ENCODE results near the gene OVAAL. TPM values are rescaled to one million over a fixed set of nuclear protein-coding genes. Genes with fewer than 3 reads are reported as not detected.

OVAAL gene
- total and polyA plus RNA-seq, 2 donors (not counting 3 experiments of a cell fraction or from before 2014, with no cell fraction given) = 0.04 TPM; not detected in 1

DNA sequence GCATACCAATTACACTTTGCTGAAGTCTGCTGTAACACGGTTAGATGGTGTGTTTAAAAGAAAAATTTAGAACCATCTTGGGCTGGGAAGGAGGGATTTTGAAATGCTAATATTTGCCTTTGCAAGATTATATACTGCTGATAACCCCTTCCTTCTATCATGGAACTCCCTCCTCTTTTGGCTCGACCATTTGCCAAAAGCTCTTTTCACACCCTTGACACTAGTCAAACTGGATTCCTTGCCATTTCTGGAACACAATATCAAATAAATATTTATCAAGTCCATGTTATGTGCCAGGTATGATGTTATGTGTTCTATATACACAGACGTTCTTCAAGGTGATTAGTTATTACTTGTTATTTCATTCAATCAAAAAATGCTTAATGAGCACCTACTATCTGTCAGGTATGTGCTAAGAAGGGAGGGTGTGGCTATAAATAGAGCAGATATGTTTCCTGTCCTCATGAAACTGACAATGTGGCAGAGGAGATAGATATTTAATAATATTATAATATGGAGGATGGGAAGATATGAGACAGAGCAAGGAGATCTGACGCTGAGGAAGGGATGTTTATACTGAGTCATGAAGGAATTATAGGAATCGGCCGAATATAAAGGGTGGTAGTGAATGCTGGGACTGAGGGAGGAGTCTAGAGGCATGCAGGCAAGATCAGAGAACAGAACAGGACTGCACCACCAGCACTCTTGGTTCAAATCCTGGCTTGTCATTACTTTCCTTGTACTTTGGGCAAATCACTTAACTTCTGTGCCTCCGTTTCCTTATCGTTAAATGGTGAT lies 56.9 kb downstream of the OVAAL start:
- H3K4me1 ChIP-seq (ENCODE audit: control insufficient read depth, extremely low read depth, insufficient read depth, low read length) = peaks cover 6% of the 10 kb centered on the region
- dilution Hi-C loops (cut with MboI; ENCODE audit: extremely low pct_ligation_motif_present, low sequenced_read_pairs) (no loop called here), intact Hi-C loops (cut with micrococcal nuclease) (no loop called here)
- H3K4me2 ChIP-seq (ENCODE audit: insufficient read depth, low read length) = no peak overlapping the region
- H3K9me3 ChIP-seq (replicated peaks; ENCODE audit: control insufficient read depth, insufficient read depth, low read length) = no peaks in the 10 kb centered on the region
- CTCF ChIA-PET = interaction anchor here (2.0 kb wide), 1 partner anchor 11 kb away, joined by 5 read pairs; no protein-coding TSS in a partner anchor
- H3K79me2 ChIP-seq (ENCODE audit: control insufficient read depth, insufficient read depth, low read length) = no peaks in the 10 kb centered on the region
- no peak overlapping the region for H2AFZ ChIP-seq (ENCODE audit: low read depth, low read length)
- H3K9ac ChIP-seq (replicated peaks; ENCODE audit: extremely low read depth, insufficient read depth, low read length) = no peak overlapping the region
- POLR2A ChIA-PET = no interaction called here
- H3K36me3 ChIP-seq (ENCODE audit: control insufficient read depth in 2 of 2, extremely low read depth in 1 of 2, insufficient read depth in 2 of 2, low read length in 2 of 2) = no peaks in the 10 kb centered on the region
- H3K27me3 ChIP-seq (ENCODE audit: control insufficient read depth in 2 of 2, insufficient read depth in 2 of 2, low read length in 2 of 2) = peaks cover 0 to 10% of the 10 kb centered on the region in 2 experiments
- H3K4me3 ChIP-seq (replicated peaks in 1 of 3; ENCODE audit: insufficient read depth in 1 of 3, low read depth in 1 of 3, low read length in 3 of 3) = no peak overlapping the region
- H3K9me1 ChIP-seq (replicated peaks; ENCODE audit: control insufficient read depth, extremely low read depth, insufficient read depth, low read length) = no peaks in the 10 kb centered on the region
- TF ChIP-seq GATA2 (IDR thresholded peaks at IDR 0.05; ENCODE audit: insufficient read depth, insufficient read length, low read depth, low read length) (no peak), POLR2A (IDR thresholded peaks at IDR 0.05; ENCODE audit: low read depth, low read length) (no peak), POLR2AphosphoS5 (IDR thresholded peaks at IDR 0.05; ENCODE audit: insufficient read depth, low read depth, low read length) (no peak), EZH2 (IDR thresholded peaks at IDR 0.05; ENCODE audit: borderline replicate concordance, low read depth, low read length, severe bottlenecking) (no peak)
- H4K20me1 ChIP-seq (replicated peaks; ENCODE audit: control insufficient read depth, extremely low read depth, insufficient read depth, low read length) = no peaks in the 10 kb centered on the region
- DNase-seq (ENCODE audit: low read depth, low spot score) (no peak), FAIRE-seq (no peak)
- BruUV-seq (replicated peaks) = no TSS peak
- H3K27ac ChIP-seq (ENCODE audit: insufficient read depth, low read depth, low read length) = no peak overlapping the region

Small RNAs within 50 kb of the gene (small RNA-seq; reads per million reads assigned to genes)
- gene RF00019 (ENCODE audit: insufficient read depth, insufficient read length, low read depth, low replicate concordance) = not detected

Other genes starting within 250 kb of the OVAAL start
- 52.8 and 56.4 TPM in 2 replicates for gene ACBD6, start 56.4 kb upstream of the OVAAL start, total RNA-seq
- 53.2 and 55.6 TPM in 2 replicates for gene ACBD6, start 56.4 kb upstream of the OVAAL start, polyA plus RNA-seq
- 26.7 and 29.3 TPM in 2 replicates for gene XPR1, start 73.1 kb downstream of the OVAAL start, total RNA-seq
- gene XPR1, start 73.1 kb downstream of the OVAAL start, polyA plus RNA-seq = 14.4 and 23.9 TPM in 2 replicates